Stimulated activated CD8-positive, alpha-beta memory T cell treated with anti-CD3 and anti-CD28 coated beads, Interleukin-12 subunit alpha, Interleukin-12 subunit beta, amount 100 ng/mL, for 1 hour (primary cell): Measurements from ENCODE around the gene CERS6.
"Not testable (repeated sequence)": the region's sequence is repeated elsewhere in the genome, so short reads cannot be mapped to it uniquely, and the experiment has no call there.

Source experiments
- DNase-seq: peaks from one replicate; pipeline ENCODE4 v3.0.0-alpha.2; 2020; ENCODE audit warnings: low read depth

The CERS6 gene

DNA sequence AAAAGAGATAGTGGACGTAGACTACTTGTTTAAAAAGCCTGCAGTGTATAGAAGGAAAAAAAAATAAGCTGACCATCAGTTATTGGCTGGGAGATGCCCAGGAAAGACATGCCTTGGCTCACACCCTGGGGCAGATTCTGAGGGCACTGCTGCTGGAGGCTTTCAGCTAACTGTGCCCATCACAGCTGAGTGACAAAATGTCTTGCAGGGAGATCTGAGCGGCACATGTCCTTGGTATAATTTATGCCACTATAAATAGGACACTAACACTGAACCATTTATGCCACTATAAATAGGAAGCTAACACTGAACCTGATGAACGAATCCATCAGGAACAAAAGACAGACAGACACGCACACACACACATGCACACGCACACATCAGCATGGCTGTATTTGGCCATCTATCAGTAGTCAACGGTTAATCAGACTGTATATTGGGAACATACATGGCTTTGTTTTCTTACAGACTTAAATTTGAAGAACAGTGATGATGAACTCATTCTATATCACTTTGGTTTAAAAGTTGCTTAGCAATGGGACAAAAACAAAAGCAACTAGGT, 278.2 kb downstream of the CERS6 start:
- no peak for DNase-seq

DNA sequence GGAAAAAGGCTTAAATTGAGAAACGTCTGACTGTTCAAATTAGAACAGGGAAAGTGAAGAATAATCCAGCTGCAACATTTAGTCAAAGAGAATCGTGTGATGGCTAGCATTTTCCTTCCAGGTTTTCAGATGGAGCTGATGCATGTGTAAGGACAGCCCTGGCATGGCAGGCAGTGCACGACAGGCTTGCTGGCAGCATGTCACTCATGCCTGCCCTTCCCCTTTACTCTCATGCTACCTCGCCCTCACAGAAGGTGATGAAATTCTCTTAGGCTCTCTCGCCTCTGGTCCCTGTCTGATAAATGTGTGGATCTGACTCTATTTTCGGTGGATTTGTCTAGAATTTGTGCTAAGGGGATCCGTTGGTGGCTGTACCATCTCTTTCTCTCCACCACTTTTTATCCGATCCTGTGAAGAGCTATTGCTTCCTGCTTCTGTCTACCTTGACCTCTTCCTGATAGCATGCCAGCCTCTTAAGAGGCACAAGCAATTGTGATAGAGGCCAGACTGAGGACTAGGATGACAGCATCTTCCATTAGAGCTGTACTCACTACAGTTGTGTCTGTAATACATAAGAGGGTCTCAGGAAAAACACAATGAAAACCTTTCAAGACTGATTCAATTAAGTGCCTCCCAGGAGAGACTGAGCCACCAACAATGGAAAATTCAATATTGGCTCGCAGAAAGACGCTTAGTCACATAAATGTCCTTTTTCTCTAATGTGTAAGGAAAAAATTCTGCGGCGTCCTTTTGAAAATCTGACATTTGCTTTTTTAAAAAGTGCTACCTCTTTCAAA, 280.8 kb downstream of the CERS6 start:
- DNase-seq, result no peak

DNA sequence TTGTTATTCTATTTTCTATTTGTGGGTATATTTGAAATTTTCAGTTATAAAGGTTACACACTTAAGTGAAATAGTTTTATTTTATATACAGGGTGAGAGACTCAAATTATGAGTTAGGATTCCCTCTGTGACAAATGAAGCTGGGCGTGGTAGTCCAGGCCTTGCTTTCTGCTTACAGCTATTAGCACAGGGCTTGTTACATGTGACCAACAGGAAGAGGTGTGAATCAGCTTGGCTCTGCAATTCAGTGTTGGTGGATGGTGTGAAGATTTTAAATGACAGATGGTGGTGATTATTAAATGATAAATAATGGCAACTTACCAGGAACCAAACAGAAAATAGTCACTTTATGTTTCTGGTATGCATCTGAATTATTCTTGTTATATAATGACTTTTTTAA, 282.0 kb downstream of the CERS6 start:
- DNase-seq, result no peak

DNA sequence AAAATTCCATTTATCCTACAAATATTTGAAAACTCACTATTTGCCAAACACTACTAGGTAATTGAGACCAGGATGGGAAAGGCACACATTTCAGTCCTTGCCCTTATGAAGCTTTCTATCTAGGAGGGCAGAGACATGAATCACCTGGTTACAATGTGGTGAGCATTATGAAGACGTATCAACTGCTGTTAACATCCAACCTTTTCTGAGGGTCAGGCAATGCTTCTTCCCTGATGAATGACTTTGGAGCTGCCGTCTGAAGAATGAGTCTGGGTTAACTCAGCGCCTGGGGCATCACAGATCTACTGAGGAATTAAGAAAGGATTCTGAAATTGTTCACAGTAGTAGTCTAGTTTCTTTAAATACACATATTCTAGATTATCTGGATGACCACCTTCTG, 284.3 kb downstream of the CERS6 start:
- DNase-seq, result no peak

DNA sequence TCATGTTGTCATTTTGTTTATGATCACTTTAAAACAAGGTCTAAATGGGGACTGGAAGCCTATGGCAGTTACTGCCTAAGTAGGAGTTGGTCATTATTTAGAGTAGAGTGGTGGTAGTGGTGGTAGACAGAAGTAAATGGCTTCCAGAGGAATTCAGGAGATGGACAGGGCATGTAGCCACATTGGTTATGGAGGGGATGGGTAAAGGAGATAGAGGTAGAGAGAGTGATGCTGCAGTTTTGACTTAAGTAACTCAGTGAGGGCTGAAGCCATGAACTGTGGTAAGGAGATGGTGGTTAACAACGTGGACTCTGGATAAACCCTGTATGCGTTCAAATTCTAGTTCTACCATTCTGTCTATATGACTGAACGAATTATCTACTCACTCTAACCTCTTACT, 284.7 kb downstream of the CERS6 start:
- DNase-seq, result no peak

DNA sequence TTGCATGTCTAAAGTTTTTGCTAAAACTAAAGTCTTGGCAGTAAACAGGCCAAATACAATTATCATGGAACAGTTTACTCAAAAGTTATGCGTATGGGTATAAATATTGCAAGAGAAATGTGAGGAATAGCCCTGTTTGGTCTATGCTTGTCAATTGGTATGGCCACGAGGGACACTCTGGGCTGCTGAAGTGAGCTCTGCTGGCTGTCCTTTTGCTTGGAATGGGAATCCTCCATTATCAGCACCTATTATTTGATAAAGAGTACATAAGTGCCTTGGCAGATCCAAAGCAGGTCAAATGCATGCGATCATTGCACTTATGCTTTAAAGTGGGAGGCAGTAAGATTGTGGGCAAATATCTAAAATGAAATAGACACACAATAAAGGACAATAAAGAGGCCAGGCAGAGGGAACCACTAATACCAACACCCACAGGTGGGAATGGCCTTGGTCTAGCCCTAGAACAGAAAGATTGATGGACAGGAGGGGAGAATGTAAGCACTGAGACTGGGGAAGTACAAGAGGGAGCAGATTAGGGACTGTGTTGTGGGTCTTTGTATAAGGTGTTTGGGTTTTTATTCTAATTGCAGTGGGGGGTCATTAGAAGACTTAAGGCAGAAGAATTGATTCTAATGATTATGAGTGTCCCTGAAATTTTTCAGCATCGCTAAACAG, 286.3 kb downstream of the CERS6 start:
- DNase-seq, result no peak

DNA sequence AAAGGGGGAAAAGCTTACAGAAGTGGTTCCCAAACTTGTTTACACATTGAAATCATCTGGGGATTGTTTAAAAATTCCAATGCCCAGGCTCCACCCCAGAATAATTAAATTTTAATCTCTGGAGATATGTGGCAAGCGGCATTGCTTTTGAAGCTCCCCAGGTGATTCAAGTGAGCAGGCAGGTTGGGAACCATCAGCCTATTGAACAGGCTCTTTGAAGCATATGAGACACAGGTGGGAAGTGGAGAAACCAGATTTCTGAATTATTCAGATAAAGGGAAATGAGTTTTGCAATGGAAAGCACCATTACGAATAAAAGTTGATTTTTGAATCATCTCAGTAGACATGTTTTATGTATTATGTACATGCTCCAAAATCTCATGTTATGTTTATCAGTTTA, 288.8 kb downstream of the CERS6 start:
- no peak for DNase-seq

DNA sequence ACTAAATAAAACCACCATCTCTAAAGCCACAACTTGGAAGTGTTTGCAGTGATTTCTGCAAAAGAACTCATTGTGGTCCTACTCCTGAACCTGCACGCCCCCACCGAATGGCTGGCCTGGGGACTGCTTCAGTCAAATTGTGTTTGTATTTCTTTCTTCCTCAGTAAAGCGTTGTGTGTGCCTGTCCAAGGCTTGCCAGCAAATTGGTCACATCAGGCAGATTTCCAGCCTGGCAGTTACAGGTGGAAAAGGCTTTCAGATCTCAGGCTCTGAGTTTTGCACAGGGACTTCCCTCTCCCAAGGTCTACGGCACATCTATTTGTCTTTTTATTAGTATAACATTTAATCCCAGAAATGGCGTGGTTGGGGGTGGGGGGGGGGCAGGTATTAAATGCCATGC, 292.4 kb downstream of the CERS6 start:
- no peak for DNase-seq

DNA sequence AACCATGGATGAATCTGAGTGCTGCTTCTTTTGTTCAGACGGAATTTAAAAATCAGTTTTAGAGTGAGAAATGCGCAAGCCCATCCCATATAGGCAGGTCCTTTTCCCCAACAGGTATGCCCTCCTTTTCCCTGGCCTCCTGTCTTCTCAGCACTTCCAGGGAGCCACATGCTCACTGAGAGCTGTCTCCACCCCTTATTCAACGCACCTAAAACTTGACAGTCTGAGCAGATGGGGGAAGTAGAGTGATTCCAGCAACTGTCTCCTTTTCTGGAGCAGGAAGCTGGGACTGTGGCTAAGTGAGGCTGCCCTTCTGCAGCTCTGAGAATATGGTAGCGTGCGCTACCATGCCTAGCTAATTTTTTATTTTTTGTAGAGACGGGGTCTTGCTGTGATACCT, 293.2 kb downstream of the CERS6 start:
- DNase-seq, result no peak

DNA sequence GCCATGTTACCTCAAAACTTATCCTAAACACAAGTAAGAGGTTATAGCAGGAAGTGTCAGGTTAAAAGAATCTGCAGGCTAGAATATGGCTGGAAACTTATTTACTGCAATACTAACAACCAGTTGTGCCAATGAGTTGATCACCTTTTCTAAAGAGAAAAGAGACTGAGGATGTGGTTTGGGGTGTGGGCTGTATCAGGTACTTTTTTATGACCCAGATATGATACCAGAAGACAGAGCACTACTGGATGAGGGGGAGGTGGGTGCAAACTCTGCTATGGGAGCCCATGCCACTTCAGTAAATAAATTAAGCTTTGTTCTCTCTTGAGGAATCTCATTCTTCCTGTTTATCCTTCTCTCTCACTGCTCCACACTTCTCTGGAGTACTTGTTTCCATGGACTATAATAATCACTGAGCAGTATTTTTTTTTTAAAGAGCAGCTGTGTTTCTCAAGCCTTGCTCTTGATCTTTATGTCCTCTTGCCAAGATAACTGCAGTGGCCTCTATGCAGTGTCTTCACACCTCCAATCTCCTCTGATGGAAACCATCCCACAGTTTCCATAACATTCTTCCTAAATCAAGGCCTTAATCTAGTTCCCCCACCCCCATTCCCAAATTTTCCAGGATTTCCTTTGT, 295.1 kb downstream of the CERS6 start:
- no peak for DNase-seq

DNA sequence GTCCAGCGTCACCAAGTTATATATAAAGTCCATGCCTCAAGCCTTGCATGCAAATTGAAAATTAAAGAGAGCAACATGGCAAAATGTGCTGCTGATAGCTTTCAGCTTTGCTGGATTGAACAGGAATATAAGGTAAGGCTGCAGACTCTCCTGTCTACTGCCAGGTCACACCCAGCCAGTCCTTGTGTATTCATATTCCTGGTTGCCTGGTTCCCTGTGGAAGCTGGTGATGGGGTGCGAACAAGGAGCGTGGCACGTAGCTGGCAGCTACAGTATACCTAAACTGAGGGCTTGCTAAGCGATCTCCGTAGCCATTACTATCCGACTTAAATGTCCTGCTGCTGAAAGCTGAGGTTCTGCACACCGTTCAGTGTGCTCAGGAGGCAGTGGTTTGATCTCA, 296.3 kb downstream of the CERS6 start:
- DNase-seq, result no peak

DNA sequence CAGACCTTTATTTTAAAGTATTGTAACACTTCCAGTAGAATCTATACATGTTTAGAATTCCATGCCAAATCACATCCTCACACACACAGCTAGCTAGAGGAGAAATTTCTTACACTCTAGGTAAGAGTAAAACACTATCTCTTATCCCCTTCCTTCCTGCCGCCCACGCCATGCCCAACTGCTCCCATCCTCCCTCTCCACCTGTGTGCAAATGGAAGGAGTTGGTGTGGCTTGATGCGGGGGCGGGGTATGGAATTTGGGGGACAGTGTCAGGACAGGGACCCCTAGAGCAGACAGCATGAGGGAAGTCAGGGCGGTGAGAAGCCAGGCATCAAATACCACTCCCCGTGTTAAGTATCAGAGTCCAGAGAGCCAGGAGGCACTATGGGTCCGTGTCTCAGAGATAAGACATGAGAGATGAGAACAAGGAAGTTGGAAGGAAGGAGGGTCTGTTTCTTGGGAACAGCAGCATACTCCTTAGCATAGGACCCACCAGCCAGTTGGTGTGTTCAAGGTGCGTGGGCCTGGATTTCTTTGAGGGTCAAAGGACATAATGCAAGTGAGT, 297.8 kb downstream of the CERS6 start:
- DNase-seq, result no peak

DNA sequence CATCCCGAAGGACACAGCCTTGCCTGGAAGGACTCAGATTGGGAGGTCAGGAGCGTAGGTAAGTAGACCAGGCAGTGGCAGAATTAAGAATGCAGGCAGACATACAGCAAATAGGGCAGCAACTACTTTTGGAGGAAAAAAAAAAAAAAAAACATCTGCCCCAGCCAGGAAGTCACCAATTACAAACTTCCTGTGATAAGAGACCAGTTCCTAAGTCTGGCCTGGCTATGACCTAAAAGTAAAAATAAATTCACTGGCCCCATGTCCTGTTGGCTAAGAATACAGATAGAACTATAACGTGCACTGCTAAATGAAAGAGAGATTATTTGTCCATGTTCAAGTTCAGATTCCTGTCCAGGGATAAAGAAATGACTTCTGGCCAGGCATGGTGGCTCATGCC, 301.2 kb downstream of the CERS6 start:
- DNase-seq, result no peak

DNA sequence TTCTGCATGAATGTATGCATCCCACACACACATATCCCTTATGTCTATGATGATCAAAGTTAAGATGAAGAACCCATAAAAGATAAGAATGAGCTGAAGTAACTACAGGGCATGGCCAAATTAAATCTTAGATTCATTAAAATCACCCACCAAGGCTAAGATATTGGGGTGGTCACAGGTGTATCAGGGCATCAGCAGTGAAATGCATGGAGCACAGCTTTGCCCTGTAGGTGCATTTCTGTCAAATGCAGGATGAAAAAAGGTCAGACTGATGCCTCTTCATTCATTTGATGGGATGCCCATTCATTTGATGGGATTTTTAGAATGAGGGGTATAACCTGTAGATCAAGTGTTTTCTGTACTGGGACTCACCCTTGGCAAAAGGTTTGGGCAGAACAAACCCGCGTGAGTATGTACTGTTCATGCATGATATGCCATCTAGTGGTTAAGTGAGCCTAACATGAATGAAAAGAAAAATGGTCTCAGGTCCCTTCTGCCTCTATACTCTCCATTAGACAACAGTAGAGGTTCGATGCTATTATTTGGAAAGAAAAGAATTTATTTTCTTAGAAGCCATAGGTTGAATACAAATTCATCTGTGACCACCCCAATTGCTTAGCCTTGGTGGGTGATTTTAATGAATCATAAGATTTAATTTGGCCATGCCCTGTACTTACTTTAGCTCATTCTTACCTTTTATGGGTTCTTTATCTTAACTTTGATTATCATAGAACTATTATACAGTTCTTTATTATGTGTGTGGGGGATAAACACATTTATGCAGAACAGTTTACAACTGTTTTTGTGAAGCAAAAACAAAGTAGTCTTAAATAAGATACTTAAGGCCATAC, 303.1 kb downstream of the CERS6 start:
- DNase-seq, result no peak

DNA sequence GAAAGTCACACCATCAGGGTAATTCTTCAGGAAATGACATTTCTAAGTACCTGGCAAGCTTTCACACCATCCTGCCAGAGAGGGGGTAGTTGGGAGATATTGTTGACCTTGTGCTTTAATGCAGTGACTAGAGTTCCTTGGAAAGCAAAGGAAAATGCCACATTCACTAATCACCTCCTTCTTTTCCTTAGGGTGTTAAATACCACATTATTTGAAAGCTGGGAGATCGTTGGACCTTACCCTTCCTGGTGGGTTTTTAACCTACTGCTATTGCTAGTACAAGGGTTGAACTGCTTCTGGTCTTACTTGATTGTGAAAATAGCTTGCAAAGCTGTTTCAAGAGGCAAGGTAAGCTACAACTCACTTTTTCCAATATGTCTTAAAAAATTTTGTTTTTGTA, 309.3 kb downstream of the CERS6 start:
- no peak for DNase-seq

DNA sequence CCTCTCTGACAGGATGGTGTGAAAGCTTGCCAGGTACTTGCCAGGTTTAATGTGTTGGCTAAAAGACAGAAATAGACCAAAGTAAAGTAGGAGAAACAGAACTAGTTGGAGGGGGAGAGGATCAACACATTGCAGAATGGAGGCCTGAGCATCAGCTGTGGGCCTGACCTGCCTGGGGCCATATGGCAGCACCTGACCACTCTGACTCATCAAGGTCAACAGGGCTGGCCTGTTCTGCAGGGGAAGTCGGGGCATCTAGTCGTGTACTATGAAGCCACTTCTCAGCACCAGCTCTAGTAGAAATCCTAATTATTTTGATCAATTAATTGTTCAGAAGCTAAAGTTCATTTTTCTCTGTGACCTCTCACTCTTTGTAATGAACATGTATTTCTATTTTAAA, 310.5 kb downstream of the CERS6 start:
- no peak for DNase-seq

DNA sequence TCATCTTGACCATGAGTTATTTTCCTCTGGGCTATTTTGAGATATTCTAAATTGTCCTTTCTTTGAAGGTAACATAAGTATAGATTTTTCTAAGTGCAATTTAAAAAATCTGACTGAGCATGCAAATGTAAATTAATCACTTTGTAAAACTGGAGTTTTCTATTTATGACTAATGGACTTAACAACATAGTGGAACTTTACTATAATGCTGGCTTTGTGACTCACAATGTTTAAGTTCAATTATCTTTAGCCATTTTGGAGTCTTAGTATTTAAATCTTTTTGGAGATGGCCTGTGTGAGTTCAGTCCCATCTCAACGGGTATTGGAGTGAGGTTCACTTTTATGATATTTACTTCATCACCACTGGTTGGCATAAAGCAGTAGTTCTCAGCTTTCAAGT, 311.2 kb downstream of the CERS6 start:
- DNase-seq, result no peak

DNA sequence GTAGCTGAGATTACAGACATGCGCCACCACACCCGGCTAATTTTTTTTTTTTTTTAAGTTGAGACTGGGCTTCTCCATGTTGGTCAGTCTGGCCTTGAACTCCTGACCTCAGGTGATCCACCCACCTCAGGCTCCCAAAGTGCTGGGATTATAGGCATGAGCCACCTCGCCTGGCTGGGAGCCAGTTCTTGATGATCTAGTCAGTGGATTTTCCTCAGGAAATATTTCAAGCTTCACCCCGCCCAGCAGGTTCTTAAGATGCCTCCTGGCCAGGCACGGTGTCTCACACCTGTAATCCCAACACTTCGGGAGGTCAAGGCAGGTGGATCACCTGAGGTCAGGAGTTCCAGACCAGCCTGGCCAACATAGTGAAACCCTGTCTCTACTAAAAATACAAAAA, 312.3 kb downstream of the CERS6 start:
- not testable (repeated sequence) for DNase-seq

DNA sequence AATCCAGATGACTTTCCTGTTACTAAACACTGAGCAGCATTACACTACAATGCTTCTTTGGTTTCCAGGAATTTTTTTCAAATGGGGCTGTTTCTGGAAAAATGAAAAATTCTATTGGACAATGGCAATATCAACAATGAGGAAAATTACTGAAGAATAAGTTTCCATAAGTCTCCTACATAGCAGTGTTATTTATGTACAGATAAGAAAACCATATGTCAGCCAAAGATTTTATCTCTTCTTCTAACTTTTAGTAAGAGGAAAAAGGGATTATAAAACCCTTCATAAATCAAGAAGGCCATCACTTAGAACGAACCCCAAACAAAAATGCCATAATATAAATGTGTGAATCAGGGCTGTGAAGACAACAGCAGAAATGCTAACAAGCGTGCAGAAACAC, 314.7 kb downstream of the CERS6 start:
- DNase-seq, result no peak

DNA sequence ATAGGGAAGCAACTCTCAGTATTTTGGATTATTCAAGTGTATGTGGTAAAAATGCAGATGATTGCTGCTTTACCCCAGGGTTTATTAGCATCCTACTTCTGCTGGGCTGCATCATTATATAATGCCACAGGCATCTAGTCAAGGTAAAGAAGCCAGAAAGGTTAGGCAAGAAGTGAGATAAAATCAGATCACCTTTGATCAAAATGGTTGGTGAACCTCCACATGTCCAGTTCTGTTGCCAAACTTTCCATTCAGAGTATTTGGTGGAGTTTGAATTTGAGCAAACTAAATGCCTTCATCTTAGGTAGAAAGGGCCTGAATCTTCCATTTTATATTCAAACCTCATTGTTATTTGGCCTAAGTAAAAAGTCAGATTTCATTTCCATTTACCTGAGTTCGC, 316.6 kb downstream of the CERS6 start:
- no peak for DNase-seq

DNA sequence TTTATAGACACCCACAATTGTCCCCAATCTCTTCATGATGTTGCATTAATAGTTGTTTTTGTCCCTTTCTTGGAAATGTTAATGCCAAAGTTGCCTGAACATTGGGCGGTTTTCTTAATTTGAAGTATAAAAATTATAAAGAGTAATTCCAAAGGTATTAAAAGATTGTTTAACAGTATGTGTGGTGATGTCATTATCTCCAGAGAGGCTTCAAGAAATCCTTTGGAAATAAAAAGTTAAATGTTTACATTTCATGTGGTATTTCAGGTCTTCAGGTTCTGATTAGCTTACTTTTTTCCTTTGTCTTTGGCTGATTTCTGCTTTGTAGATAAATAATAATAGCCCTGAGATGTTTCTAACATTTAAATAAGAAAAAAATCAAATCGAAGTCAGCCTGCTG, 317.1 kb downstream of the CERS6 start:
- DNase-seq, result no peak
